H9 (cell line): Measurements from ENCODE around the gene PID1. TPM values are rescaled to one million over a fixed set of nuclear protein-coding genes. Genes with fewer than 3 reads are reported as not detected.

Experiments used
- DNase-seq: peaks from one replicate; pipeline ENCODE4 v3.0.0-alpha.2; 2017
- H2AFZ ChIP-seq: one replicate; pipeline ENCODE4 v1.6.1; 2013; ENCODE audit warnings: mild to moderate bottlenecking, low read length, control low read depth, moderate library complexity
- H2AK5ac ChIP-seq: 2 replicates; pipeline ENCODE4 v1.6.1; 2013; ENCODE audit warnings: low read length, control low read depth, mixed read lengths; ENCODE audit not compliant: insufficient read length
- H2BK120ac ChIP-seq: one replicate; pipeline ENCODE4 v1.6.1; 2013; ENCODE audit warnings: low read depth, mild to moderate bottlenecking, low read length, control low read depth, inconsistent platforms; ENCODE audit not compliant: poor library complexity, severe bottlenecking
- H2BK12ac ChIP-seq: 2 replicates; pipeline ENCODE4 v1.6.1; 2013; ENCODE audit warnings: low read length, control low read depth, mixed read lengths, low read depth; ENCODE audit not compliant: insufficient read length
- H2BK15ac ChIP-seq: 2 replicates; pipeline ENCODE4 v1.6.1; 2013; ENCODE audit warnings: low read depth, low read length, control low read depth
- H2BK20ac ChIP-seq: one replicate; pipeline ENCODE4 v1.6.1; 2013; ENCODE audit warnings: low read depth, mild to moderate bottlenecking, low read length, control low read depth, inconsistent platforms; ENCODE audit not compliant: poor library complexity, severe bottlenecking
- H2BK5ac ChIP-seq: 2 replicates; pipeline ENCODE4 v1.6.1; 2013; ENCODE audit warnings: low read length, control low read depth, mixed read lengths; ENCODE audit not compliant: insufficient read length
- H3K14ac ChIP-seq: 2 replicates; pipeline ENCODE4 v1.6.1; 2013; ENCODE audit warnings: low read length, control low read depth; ENCODE audit not compliant: insufficient read depth
- H3K18ac ChIP-seq: 2 replicates; pipeline ENCODE4 v1.6.1; 2013; ENCODE audit warnings: low read depth, mild to moderate bottlenecking, mixed read lengths, low read length, control low read depth; ENCODE audit not compliant: insufficient read length
- H3K23ac ChIP-seq: 2 replicates; pipeline ENCODE4 v1.6.1; 2013; ENCODE audit warnings: low read length, control low read depth, mixed read lengths, low read depth; ENCODE audit not compliant: insufficient read length
- H3K23me2 ChIP-seq: 2 replicates; pipeline ENCODE4 v1.6.1; 2013; ENCODE audit warnings: low read depth, mild to moderate bottlenecking, mixed read lengths, low read length, control low read depth; ENCODE audit not compliant: insufficient read length, poor library complexity, severe bottlenecking
- H3K27ac ChIP-seq: 2 replicates; pipeline ENCODE4 v1.5.1; 2013; ENCODE audit warnings: low read length, control low read depth, mixed read lengths, low read depth; ENCODE audit not compliant: insufficient read length
- H3K27me3 ChIP-seq: 2 replicates; pipeline ENCODE4 v1.6.1; 2013; ENCODE audit warnings: low read length, control low read depth, inconsistent platforms; ENCODE audit not compliant: insufficient read depth
- H3K4ac ChIP-seq: 2 replicates; pipeline ENCODE4 v1.6.1; 2013; ENCODE audit warnings: low read depth, mild to moderate bottlenecking, control low read depth, inconsistent platforms, low read length, moderate library complexity
- H3K4me1 ChIP-seq: 2 replicates; pipeline ENCODE4 v1.6.1; 2013; ENCODE audit warnings: low read length, control low read depth, inconsistent platforms; ENCODE audit not compliant: insufficient read depth
- H3K4me2 ChIP-seq: 2 replicates; pipeline ENCODE4 v1.6.1; 2013; ENCODE audit warnings: low read length, control low read depth, mixed read lengths; ENCODE audit not compliant: insufficient read length, insufficient read depth
- H3K56ac ChIP-seq: 2 replicates; pipeline ENCODE4 v1.6.1; 2013; ENCODE audit warnings: low read depth, mild to moderate bottlenecking, mixed read lengths, low read length, control low read depth; ENCODE audit not compliant: insufficient read length
- H3K79me1 ChIP-seq: 2 replicates; pipeline ENCODE4 v1.6.1; 2013; ENCODE audit warnings: low read depth, mild to moderate bottlenecking, moderate library complexity, low read length, control low read depth, inconsistent platforms; ENCODE audit not compliant: insufficient read depth, poor library complexity, severe bottlenecking
- H3K79me2 ChIP-seq: 2 replicates; pipeline ENCODE4 v1.6.1; 2013; ENCODE audit warnings: low read length, control low read depth, inconsistent platforms; ENCODE audit not compliant: insufficient read depth
- H3K9ac ChIP-seq: 2 replicates; pipeline ENCODE4 v1.6.1; 2013; ENCODE audit warnings: low read length, control low read depth, mixed read lengths; ENCODE audit not compliant: insufficient read length; ENCODE audit errors: extremely low read depth
- H3K9me3 ChIP-seq: one replicate; pipeline ENCODE4 v1.6.1; 2013; ENCODE audit warnings: low read depth, low read length, inconsistent platforms; ENCODE audit not compliant: control insufficient read depth
- H3T11ph ChIP-seq: one replicate; pipeline ENCODE4 v1.6.1; 2013; ENCODE audit warnings: mild to moderate bottlenecking, low read length, control low read depth, inconsistent platforms
- H4K20me1 ChIP-seq: one replicate; pipeline ENCODE4 v1.6.1; 2013; ENCODE audit not compliant: control insufficient read depth, insufficient read length, insufficient read depth
- H4K5ac ChIP-seq: 2 replicates; pipeline ENCODE4 v1.6.1; 2013; ENCODE audit warnings: low read depth, mild to moderate bottlenecking, mixed read lengths, low read length, control low read depth; ENCODE audit not compliant: insufficient read length
- H4K8ac ChIP-seq: replicated peaks from 2 replicates; pipeline ENCODE4 v1.6.1; 2013; ENCODE audit warnings: low read length, control low read depth, mixed read lengths, low read depth; ENCODE audit not compliant: insufficient read length
- H4K91ac ChIP-seq: 2 replicates; pipeline ENCODE4 v1.6.1; 2013; ENCODE audit warnings: low read depth, mild to moderate bottlenecking, moderate library complexity, mixed read lengths, low read length, control low read depth; ENCODE audit not compliant: insufficient read length
- H3K27ac Mint-ChIP-seq, 3 experiments: 2 replicates in 2 of 3; 3 replicates in 1 of 3; pipeline ENCODE4 v1.8.0; 2020 to 2021; ENCODE audit warnings: mixed read lengths in 3 of 3, mild to moderate bottlenecking in 1 of 3, moderate library complexity in 1 of 3
- H3K27me3 Mint-ChIP-seq: 2 replicates; pipeline ENCODE4 v1.8.0; 2021; ENCODE audit warnings: low read depth, mild to moderate bottlenecking, moderate library complexity, mixed read lengths
- H3K36me3 Mint-ChIP-seq, 3 experiments: 2 replicates in 2 of 3; 3 replicates in 1 of 3; pipeline ENCODE4 v1.8.0; 2020 to 2021; ENCODE audit warnings: low read depth in 3 of 3, mixed read lengths in 3 of 3; ENCODE audit not compliant: insufficient read depth in 1 of 3
- H3K4me1 Mint-ChIP-seq, 2 experiments: 2 replicates each; pipeline ENCODE4 v1.8.0; 2020; ENCODE audit warnings: mixed read lengths in 2 of 2
- H3K4me3 Mint-ChIP-seq, 2 experiments: 2 replicates in 1 of 2; 3 replicates in 1 of 2; pipeline ENCODE4 v1.8.0; 2020 to 2021; ENCODE audit warnings: mild to moderate bottlenecking in 2 of 2, mixed read lengths in 2 of 2, moderate library complexity in 1 of 2
- H3K9me3 Mint-ChIP-seq, 2 experiments: 2 replicates in 1 of 2; 3 replicates in 1 of 2; pipeline ENCODE4 v1.8.0; 2020; ENCODE audit warnings: mild to moderate bottlenecking in 2 of 2, mixed read lengths in 2 of 2, moderate library complexity in 1 of 2
- CTCF ChIP-seq: fragments of 200-600 bp; sonication (generic); conservative IDR thresholded peaks from 3 replicates; pipeline ENCODE4 v1.8.0; 2021; ENCODE audit warnings: antibody characterized with exemption, mild to moderate bottlenecking
- WGBS: extraction: QIAGEN DNeasy Blood & Tissue Kit; methylation state at CpG from one replicate; pipeline ENCODE4 v1.1.7; 2013; ENCODE audit warnings: missing lambda C conversion rate, low lambda C conversion rate, mixed read lengths; ENCODE audit not compliant: insufficient read length; ENCODE audit errors: extremely low coverage; 5-methylcytosine and 5-hydroxymethylcytosine counted together
- total RNA-seq: library from RNA; stranded (reverse); gene quantifications from 2 replicates; pipeline ENCODE4 v1.2.1, GENCODE V29; 2021

PID1 gene
- total RNA-seq, 1 experiment from 2014 or later: 1.4 TPM

- no peaks in the 10 kb centered on the region for H3K79me1 ChIP-seq
- no peak overlapping the region for H2BK20ac ChIP-seq
- DNase-seq: no peak
- H4K8ac ChIP-seq: no peak overlapping the region
- no peaks in the 10 kb centered on the region for H4K20me1 ChIP-seq
- Mint-ChIP-seq H3K27me3 (no peaks in the 10 kb centered on the region), H3K9me3 (peaks cover 16 to 23% of the 10 kb centered on the region in 2 experiments), H3K4me1 (peaks cover 9 to 15% of the 10 kb centered on the region in 2 experiments), H3K36me3 (peaks cover 3 to 16% (median 14%) of the 10 kb centered on the region in 3 experiments), H3K4me3 (no peak overlapping the region), H3K27ac (no peak overlapping the region)
- no peak overlapping the region for H3K18ac ChIP-seq
- no peak overlapping the region for H3K4me2 ChIP-seq
- no peak overlapping the region for H2AK5ac ChIP-seq
- H2BK120ac ChIP-seq: no peak overlapping the region
- no peak overlapping the region for H2BK15ac ChIP-seq
- no peak overlapping the region for H3K9ac ChIP-seq
- TF ChIP-seq CTCF: no peak
- H3K27me3 ChIP-seq: no peaks in the 10 kb centered on the region
- H2BK5ac ChIP-seq: no peak overlapping the region
- H3K23me2 ChIP-seq: no peaks in the 10 kb centered on the region
- H4K91ac ChIP-seq: no peak overlapping the region
- H3K56ac ChIP-seq: no peak overlapping the region
- WGBS: no CpG with 5 or more reads among the region's 3 CpGs
- H3K14ac ChIP-seq: no peak overlapping the region
- H2BK12ac ChIP-seq: no peak overlapping the region
- no peak overlapping the region for H3K23ac ChIP-seq
- no peaks in the 10 kb centered on the region for H3K9me3 ChIP-seq
- H4K5ac ChIP-seq: no peak overlapping the region
- H3K4ac ChIP-seq: no peak overlapping the region
- H3K79me2 ChIP-seq: no peaks in the 10 kb centered on the region
- H2AFZ ChIP-seq: no peak overlapping the region
- peaks cover 3% of the 10 kb centered on the region; the same call in 1 of the 2 replicates for H3K4me1 ChIP-seq
- H3K27ac ChIP-seq: no peak overlapping the region
- H3T11ph ChIP-seq: no peak overlapping the region
Observed at GRCh38 chr2:229246334-229246733, 24.8 kb downstream of the PID1 start.
